GM12891 (cell line): ENCODE measurements around the gene RARB.

Experiments
- DNase-seq: peaks from one replicate; pipeline ENCODE4 v3.0.0; 2011; ENCODE audit warnings: low spot score; ENCODE audit not compliant: insufficient read length
- FAIRE-seq: peaks from 2 replicates; lab custom pipeline; 2011; peaks lifted over from hg19 to GRCh38; lab: Jason Lieb, UNC
- PAX5 ChIP-seq: IDR thresholded peaks from 2 replicates; pipeline ENCODE4 v1.6.1; 2011; ENCODE audit warnings: low read length, moderate library complexity, mild to moderate bottlenecking; ENCODE audit not compliant: insufficient read depth, severe bottlenecking
- POLR2A ChIP-seq: IDR thresholded peaks from 2 replicates; pipeline ENCODE4 v1.6.1; 2011; ENCODE audit warnings: low read depth, low read length, control low read depth
- POLR2AphosphoS5 ChIP-seq: IDR thresholded peaks from 2 replicates; pipeline ENCODE4 v1.6.1; 2011; ENCODE audit warnings: low read depth, low read length, control low read depth
- POU2F2 ChIP-seq: IDR thresholded peaks from 2 replicates; pipeline ENCODE4 v1.6.1; 2011; ENCODE audit warnings: low read depth, mild to moderate bottlenecking, control low read depth, low read length, moderate library complexity
- SPI1 ChIP-seq: IDR thresholded peaks from 2 replicates; pipeline ENCODE4 v1.6.1; 2011; ENCODE audit warnings: low read depth, low read length, control low read depth
- TAF1 ChIP-seq: IDR thresholded peaks from 2 replicates; pipeline ENCODE4 v1.6.1; 2011; ENCODE audit warnings: low read depth, low read length, control low read depth

RARB gene

GRCh38 chr3:25572336-25572735, 144.3 kb downstream of the RARB start:
- FAIRE-seq, result no peak
- TF ChIP-seq TAF1 (no peak), PAX5 (no peak), POLR2A (no peak), POLR2AphosphoS5 (no peak), POU2F2 (no peak), SPI1 (no peak)
- DNase-seq, result no peak

- FAIRE-seq (no peak), DNase-seq (no peak)
- TF ChIP-seq POLR2AphosphoS5, result no peak
- no peak for TF ChIP-seq PAX5
- no peak for TF ChIP-seq SPI1
- TF ChIP-seq POU2F2, result no peak
- no peak for TF ChIP-seq TAF1
- TF ChIP-seq POLR2A, result no peak
Observed at GRCh38 chr3:25572919-25573385, 144.9 kb downstream of the RARB start.

- DNase-seq, result no peak
- no peak for FAIRE-seq
- TF ChIP-seq PAX5 (no peak), SPI1 (no peak), POLR2A (no peak), POU2F2 (no peak), TAF1 (no peak), POLR2AphosphoS5 (no peak)
Observed at GRCh38 chr3:25573386-25574171, 145.5 kb downstream of the RARB start.

GRCh38 chr3:25574172-25574765, 146.2 kb downstream of the RARB start:
- no peak for TF ChIP-seq POU2F2
- no peak for TF ChIP-seq TAF1
- no peak for TF ChIP-seq PAX5
- TF ChIP-seq POLR2A, result no peak
- no peak for TF ChIP-seq POLR2AphosphoS5
- no peak for TF ChIP-seq SPI1
- FAIRE-seq (no peak), DNase-seq (no peak)

- TF ChIP-seq POLR2AphosphoS5 (no peak), POU2F2 (no peak), SPI1 (no peak), POLR2A (no peak), PAX5 (no peak), TAF1 (no peak)
- DNase-seq, result no peak
- FAIRE-seq, result no peak
Observed at GRCh38 chr3:25575001-25575400, 146.9 kb downstream of the RARB start.

- DNase-seq (no peak), FAIRE-seq (no peak)
- TF ChIP-seq SPI1, result no peak
- no peak for TF ChIP-seq POLR2AphosphoS5
Observed at GRCh38 chr3:25576146-25576545, 148.1 kb downstream of the RARB start.

- FAIRE-seq (no peak), DNase-seq (no peak)
- TF ChIP-seq POU2F2 (no peak), POLR2A (no peak), SPI1 (no peak), PAX5 (no peak), TAF1 (no peak), POLR2AphosphoS5 (no peak)
Observed at GRCh38 chr3:25576831-25577454, 148.9 kb downstream of the RARB start.

GRCh38 chr3:25578059-25578458, 150.0 kb downstream of the RARB start:
- no peak for FAIRE-seq
- DNase-seq, result no peak
- TF ChIP-seq POU2F2, result no peak
- no peak for TF ChIP-seq POLR2AphosphoS5

GRCh38 chr3:25580534-25580933, 152.5 kb downstream of the RARB start:
- FAIRE-seq (no peak), DNase-seq (no peak)
- TF ChIP-seq SPI1 (no peak), POU2F2 (no peak), PAX5 (no peak), POLR2A (no peak), POLR2AphosphoS5 (no peak)

- DNase-seq, result no peak
- FAIRE-seq, result no peak
- no peak for TF ChIP-seq SPI1
- no peak for TF ChIP-seq TAF1
- no peak for TF ChIP-seq PAX5
- TF ChIP-seq POLR2A, result no peak
- no peak for TF ChIP-seq POU2F2
- TF ChIP-seq POLR2AphosphoS5, result no peak
Observed at GRCh38 chr3:25581335-25581734, 153.3 kb downstream of the RARB start.
